Chondrocyte (in vitro differentiated cells): ENCODE data around the gene KAT6B. TPM values are rescaled to one million over a fixed set of nuclear protein-coding genes. Genes with fewer than 3 reads are reported as not detected.
"Not testable (repeated sequence)": the region's sequence is repeated elsewhere in the genome, so short reads cannot be mapped to it uniquely, and the experiment has no call there.

Experiments used
- DNase-seq: peaks from one replicate; pipeline ENCODE4 v3.0.0; 2021; ENCODE audit warnings: mixed read lengths, low spot score
- H3K27ac Mint-ChIP-seq: one replicate; pipeline ENCODE4 v1.8.0; 2021; ENCODE audit warnings: mild to moderate bottlenecking, moderate library complexity, mixed read lengths; ENCODE audit not compliant: unreplicated experiment
- H3K27me3 Mint-ChIP-seq: 2 replicates; pipeline ENCODE4 v1.8.0; 2021; ENCODE audit warnings: low read depth, mixed read lengths
- H3K36me3 Mint-ChIP-seq: 2 replicates; pipeline ENCODE4 v1.8.0; 2021; ENCODE audit warnings: low read depth, mixed read lengths
- H3K4me1 Mint-ChIP-seq: 2 replicates; pipeline ENCODE4 v1.8.0; 2021; ENCODE audit warnings: low read depth, mild to moderate bottlenecking, mixed read lengths
- H3K4me3 Mint-ChIP-seq: one replicate; pipeline ENCODE4 v1.8.0; 2021; ENCODE audit warnings: mild to moderate bottlenecking, moderate library complexity, mixed read lengths; ENCODE audit not compliant: unreplicated experiment
- H3K9me3 Mint-ChIP-seq: 2 replicates; pipeline ENCODE4 v1.8.0; 2021; ENCODE audit warnings: low read depth, mixed read lengths
- CTCF ChIP-seq: fragments of 200-600 bp; sonication (generic); IDR thresholded peaks from 2 replicates; pipeline ENCODE4 v1.5.0; 2021; ENCODE audit warnings: antibody characterized with exemption, mild to moderate bottlenecking, moderate library complexity
- total RNA-seq: library from RNA; stranded (reverse); gene quantifications from 3 replicates; pipeline ENCODE4 v1.2.1, GENCODE V29; 2021

Gene KAT6B
- total RNA-seq, 1 donor from 2014 or later, result 20.8 TPM

- Mint-ChIP-seq H3K4me1 (no peaks in the 10 kb centered on the region), H3K27me3 (no peaks in the 10 kb centered on the region), H3K36me3 (no peaks in the 10 kb centered on the region), H3K27ac (no peak overlapping the region), H3K4me3 (no peak overlapping the region), H3K9me3 (no peaks in the 10 kb centered on the region)
- no peak for DNase-seq
- TF ChIP-seq CTCF, result no peak
Measured at GRCh38 chr10:74787457-74787856, 38.9 kb upstream of the KAT6B start.

- DNase-seq, H3K4me1 Mint-ChIP-seq, H3K4me3 Mint-ChIP-seq, H3K27ac Mint-ChIP-seq, H3K27me3 Mint-ChIP-seq, H3K9me3 Mint-ChIP-seq, H3K36me3 Mint-ChIP-seq: not testable (repeated sequence)
Measured at GRCh38 chr10:74791979-74792378, 34.4 kb upstream of the KAT6B start.

- Mint-ChIP-seq H3K27me3 (no peaks in the 10 kb centered on the region), H3K4me1 (no peaks in the 10 kb centered on the region), H3K36me3 (no peaks in the 10 kb centered on the region), H3K27ac (no peak overlapping the region), H3K4me3 (no peak overlapping the region), H3K9me3 (no peaks in the 10 kb centered on the region)
- DNase-seq, result no peak
- TF ChIP-seq CTCF, result no peak
Measured at GRCh38 chr10:74792726-74793125, 33.7 kb upstream of the KAT6B start.

GRCh38 chr10:74793240-74793639, 33.2 kb upstream of the KAT6B start:
- H3K36me3 Mint-ChIP-seq, H3K4me3 Mint-ChIP-seq, H3K27ac Mint-ChIP-seq, DNase-seq, H3K27me3 Mint-ChIP-seq, H3K9me3 Mint-ChIP-seq, H3K4me1 Mint-ChIP-seq: not testable (repeated sequence)

- DNase-seq, result no peak
- H3K27ac Mint-ChIP-seq, result no peak overlapping the region
- H3K4me1 Mint-ChIP-seq, result peaks cover under 1% of the 10 kb centered on the region
- no peak overlapping the region for H3K4me3 Mint-ChIP-seq
- H3K27me3 Mint-ChIP-seq, result no peaks in the 10 kb centered on the region
- TF ChIP-seq CTCF, result no peak
- H3K9me3 Mint-ChIP-seq, result no peaks in the 10 kb centered on the region
- H3K36me3 Mint-ChIP-seq, result no peaks in the 10 kb centered on the region
Measured at GRCh38 chr10:74794531-74794930, 31.9 kb upstream of the KAT6B start.

- peaks cover 8% of the 10 kb centered on the region for H3K4me1 Mint-ChIP-seq
- no peaks in the 10 kb centered on the region for H3K27me3 Mint-ChIP-seq
- TF ChIP-seq CTCF, result no peak
- no peak overlapping the region for H3K27ac Mint-ChIP-seq
- no peaks in the 10 kb centered on the region for H3K36me3 Mint-ChIP-seq
- no peak overlapping the region for H3K4me3 Mint-ChIP-seq
- no peak for DNase-seq
- no peaks in the 10 kb centered on the region for H3K9me3 Mint-ChIP-seq
Measured at GRCh38 chr10:74797550-74797949, 28.9 kb upstream of the KAT6B start.
